Nephron (organoid): ENCODE data around the gene WBP1.

ENCODE experiments used
- H3K27ac Mint-ChIP-seq, 3 experiments: 2 replicates each; pipeline ENCODE4 v1.8.0; 2020; ENCODE audit warnings: mixed read lengths in 3 of 3, mild to moderate bottlenecking in 2 of 3, moderate library complexity in 1 of 3
- H3K27me3 Mint-ChIP-seq: 2 replicates; pipeline ENCODE4 v1.8.0; 2021; ENCODE audit warnings: low read depth, mild to moderate bottlenecking, moderate library complexity, mixed read lengths
- H3K36me3 Mint-ChIP-seq: 2 replicates; pipeline ENCODE4 v1.8.0; 2020; ENCODE audit warnings: low read depth, mixed read lengths
- H3K4me1 Mint-ChIP-seq: 2 replicates; pipeline ENCODE4 v1.8.0; 2020; ENCODE audit warnings: mixed read lengths
- H3K4me3 Mint-ChIP-seq, 3 experiments: 2 replicates each; pipeline ENCODE4 v1.8.0; 2020; ENCODE audit warnings: mild to moderate bottlenecking in 3 of 3, mixed read lengths in 3 of 3, moderate library complexity in 2 of 3
- H3K9me3 Mint-ChIP-seq: 2 replicates; pipeline ENCODE4 v1.8.0; 2020; ENCODE audit warnings: mixed read lengths
- CTCF ChIP-seq, 3 experiments: fragments of 200-600 bp; sonication (generic); IDR thresholded peaks; one replicate each; pipeline ENCODE4 v1.5.0; 2021; ENCODE audit warnings: antibody characterized with exemption in 3 of 3; ENCODE audit not compliant: unreplicated experiment in 3 of 3

WBP1 gene

GRCh38 chr2:74426181-74426758 lies 32.0 kb upstream of the WBP1 start:
- Mint-ChIP-seq H3K27me3 (no peaks in the 10 kb centered on the region), H3K27ac (peak overlapping the region in 1 of 3 experiments; percentile 40), H3K9me3 (no peaks in the 10 kb centered on the region), H3K4me3 (no peak overlapping the region), H3K4me1 (peaks cover 9% of the 10 kb centered on the region), H3K36me3 (peaks cover 52% of the 10 kb centered on the region)
- no peak for TF ChIP-seq CTCF (IDR thresholded peaks at IDR 0.05; ENCODE audit: unreplicated experiment in 3 of 3)

- no peak for TF ChIP-seq CTCF (IDR thresholded peaks at IDR 0.05; ENCODE audit: unreplicated experiment in 3 of 3)
- no peak overlapping the region for H3K4me3 Mint-ChIP-seq
- peaks cover 62% of the 10 kb centered on the region for H3K36me3 Mint-ChIP-seq
- H3K4me1 Mint-ChIP-seq = peaks cover 5% of the 10 kb centered on the region
- H3K27ac Mint-ChIP-seq = peak overlapping the region in 1 of 3 experiments; percentile 79
- no peaks in the 10 kb centered on the region for H3K27me3 Mint-ChIP-seq
- no peaks in the 10 kb centered on the region for H3K9me3 Mint-ChIP-seq
These were observed 30.7 kb upstream of the WBP1 start for GRCh38 chr2:74427551-74427950.

GRCh38 chr2:74428675-74429074 lies 29.6 kb upstream of the WBP1 start:
- H3K4me3 Mint-ChIP-seq = no peak overlapping the region
- H3K9me3 Mint-ChIP-seq = no peaks in the 10 kb centered on the region
- H3K36me3 Mint-ChIP-seq = peaks cover 65% of the 10 kb centered on the region
- H3K27me3 Mint-ChIP-seq = no peaks in the 10 kb centered on the region
- no peaks in the 10 kb centered on the region for H3K4me1 Mint-ChIP-seq
- H3K27ac Mint-ChIP-seq = no peak overlapping the region
- no peak for TF ChIP-seq CTCF (IDR thresholded peaks at IDR 0.05; ENCODE audit: unreplicated experiment in 3 of 3)

- peak overlapping the region; percentile 56 to 92 (median 79) for H3K27ac Mint-ChIP-seq
- H3K4me3 Mint-ChIP-seq = no peak overlapping the region
- TF ChIP-seq CTCF (IDR thresholded peaks at IDR 0.05; ENCODE audit: unreplicated experiment in 3 of 3) = no peak
- H3K36me3 Mint-ChIP-seq = peaks cover 65% of the 10 kb centered on the region
- no peaks in the 10 kb centered on the region for H3K4me1 Mint-ChIP-seq
- no peaks in the 10 kb centered on the region for H3K9me3 Mint-ChIP-seq
- no peaks in the 10 kb centered on the region for H3K27me3 Mint-ChIP-seq
These were observed 28.5 kb upstream of the WBP1 start for GRCh38 chr2:74429487-74430451.

- H3K27me3 Mint-ChIP-seq = no peaks in the 10 kb centered on the region
- no peak overlapping the region for H3K4me3 Mint-ChIP-seq
- no peaks in the 10 kb centered on the region for H3K9me3 Mint-ChIP-seq
- H3K27ac Mint-ChIP-seq = peak overlapping the region; percentile 56 to 92 (median 79)
- peaks cover 63% of the 10 kb centered on the region for H3K36me3 Mint-ChIP-seq
- TF ChIP-seq CTCF (IDR thresholded peaks at IDR 0.05; ENCODE audit: unreplicated experiment in 3 of 3) = no peak
- H3K4me1 Mint-ChIP-seq = peaks cover 2% of the 10 kb centered on the region
These were observed 27.7 kb upstream of the WBP1 start for GRCh38 chr2:74430502-74430901.
